Panc1 (cell line): Measurements from ENCODE around the gene SPRTN. TPM values are rescaled to one million over a fixed set of nuclear protein-coding genes. Genes with fewer than 3 reads are reported as not detected.

Experiments
- ATAC-seq: fragments of 200-7000 bp; cut with Tn5 transposase; 2 replicates; pipeline ENCODE4 v1.9.1; 2020; ENCODE audit warnings: mild to moderate bottlenecking, moderate library complexity
- BruUV-seq: library from RNA; stranded (reverse); fragments of 400-500 nt; replicated peaks from 2 replicates; lab custom pipeline; 2021; lab: Mats Ljungman, UMichigan
- CTCF ChIA-PET: fragments of 300-600 bp; sonication (Branson Sonifier 250); formaldehyde crosslinking; loops from one replicate; lab custom pipeline; 2022; ENCODE audit warnings: antibody characterized with exemption; lab: Charles Lee
- POLR2A ChIA-PET: fragments of 300-600 bp; sonication (Branson Sonifier 250); formaldehyde crosslinking; loops from one replicate; lab custom pipeline; 2022; ENCODE audit warnings: antibody characterized with exemption; lab: Charles Lee
- DNase-seq: peaks from one replicate; pipeline ENCODE4 v3.0.0-alpha.2; 2010; ENCODE audit warnings: low read depth, low spot score
- H3K27ac ChIP-seq: 2 replicates; pipeline ENCODE4 v1.5.1; 2011; ENCODE audit warnings: mild to moderate bottlenecking, low read length, inconsistent platforms
- H3K27me3 ChIP-seq: fragments of 200-500 bp; sonication (Bioruptor generic); 2 replicates; pipeline ENCODE4 v1.6.0; 2014; ENCODE audit warnings: low read length, inconsistent platforms; ENCODE audit not compliant: control insufficient read depth, insufficient read depth
- H3K36me3 ChIP-seq: fragments of 200-500 bp; sonication (Bioruptor generic); 2 replicates; pipeline ENCODE4 v1.5.1; 2014; ENCODE audit warnings: inconsistent platforms, mild to moderate bottlenecking, low read length, moderate library complexity; ENCODE audit not compliant: control insufficient read depth, insufficient read depth
- H3K4me1 ChIP-seq: 2 replicates; pipeline ENCODE4 v1.5.1; 2011; ENCODE audit warnings: inconsistent platforms, mild to moderate bottlenecking, low read length, moderate library complexity; ENCODE audit not compliant: control insufficient read depth, insufficient read depth
- H3K4me3 ChIP-seq, 2 experiments: 2 replicates each; pipeline ENCODE4 v1.5.1; 2011 to 2012; ENCODE audit warnings: low read depth in 2 of 2, low read length in 2 of 2, mild to moderate bottlenecking in 2 of 2, inconsistent platforms in 1 of 2, moderate library complexity in 1 of 2
- H3K9me3 ChIP-seq: fragments of 200-500 bp; sonication (Bioruptor generic); 2 replicates; pipeline ENCODE4 v1.5.1; 2014; ENCODE audit warnings: low read depth, mild to moderate bottlenecking, inconsistent platforms, low read length, moderate library complexity; ENCODE audit not compliant: control insufficient read depth, insufficient read depth
- CTCF ChIP-seq: fragments of 450-650 bp; IDR thresholded peaks from 2 replicates; pipeline ENCODE4 v1.5.1; 2017; ENCODE audit warnings: mild to moderate bottlenecking
- POLR2AphosphoS5 ChIP-seq: IDR thresholded peaks from 2 replicates; pipeline ENCODE4 v1.6.1; 2012; ENCODE audit warnings: mild to moderate bottlenecking, low read depth, low read length, moderate library complexity
- REST ChIP-seq, 2 experiments: IDR thresholded peaks; 2 replicates each; pipeline ENCODE4 v1.6.1; 2011 to 2012; ENCODE audit warnings: low read depth in 2 of 2, control low read depth in 1 of 2, low read length in 1 of 2, mild to moderate bottlenecking in 1 of 2, moderate library complexity in 1 of 2; ENCODE audit not compliant: insufficient read depth in 1 of 2
- SIN3A ChIP-seq: IDR thresholded peaks from 2 replicates; pipeline ENCODE4 v1.6.1; 2012; ENCODE audit warnings: low read depth, mild to moderate bottlenecking, low read length, moderate library complexity, borderline replicate concordance; ENCODE audit not compliant: insufficient read depth
- TCF7L2 ChIP-seq: IDR thresholded peaks from 2 replicates; pipeline ENCODE4 v1.6.1; 2011; ENCODE audit warnings: mild to moderate bottlenecking, low read depth, low read length, inconsistent platforms
- in situ Hi-C: cut with HindIII; loops from 2 replicates; pipeline ENCODE4 v1.10.0; 2016; ENCODE audit warnings: low sequenced_read_pairs, low pct_unique_long_range_greater_than_20kb
- intact Hi-C: fragments of 100-400 bp; cut with micrococcal nuclease; formaldehyde crosslinking; loops from one replicate; pipeline ENCODE4 v1.10.0; 2022; ENCODE audit not compliant: unreplicated experiment
- total RNA-seq: library from RNA; stranded (reverse); gene quantifications from one replicate; pipeline ENCODE4 v1.2.1, GENCODE V29; 2021; ENCODE audit not compliant: unreplicated experiment

SPRTN gene
- total RNA-seq, 1 experiment from 2014 or later: 20.0 TPM

GRCh38 chr1:231392389-231393131 is 54.5 kb downstream of the SPRTN start:
- DNase-seq (no peak), ATAC-seq (no peak)
- H3K36me3 ChIP-seq: no peaks in the 10 kb centered on the region
- H3K27me3 ChIP-seq: no peaks in the 10 kb centered on the region
- H3K4me1 ChIP-seq: peaks cover 35% of the 10 kb centered on the region
- in situ Hi-C loops: no loop called here
- H3K4me3 ChIP-seq: no peak overlapping the region
- no peak overlapping the region for H3K27ac ChIP-seq
- peak in 1 of 2 experiments; percentile 57; a peak in 1 of 4 replicates for TF ChIP-seq REST (IDR thresholded peaks at IDR 0.05; ENCODE audit: insufficient read depth in 1 of 2, low read depth in 2 of 2, low read length in 1 of 2)
- no peak for TF ChIP-seq CTCF
- TF ChIP-seq SIN3A: no peak
- TF ChIP-seq TCF7L2: no peak
- ChIA-PET CTCF (no interaction called here), POLR2A (no interaction called here)
- intact Hi-C loops: no loop called here
- no TSS peak for BruUV-seq
- H3K9me3 ChIP-seq: no peaks in the 10 kb centered on the region

GRCh38 chr1:231393668-231394067 is 55.6 kb downstream of the SPRTN start:
- TSS peak; percentile 19 for BruUV-seq
- H3K4me1 ChIP-seq: peaks cover 31% of the 10 kb centered on the region
- no peak overlapping the region for H3K4me3 ChIP-seq
- in situ Hi-C loops (no loop called here), intact Hi-C loops (no loop called here)
- no peaks in the 10 kb centered on the region for H3K9me3 ChIP-seq
- no peaks in the 10 kb centered on the region for H3K36me3 ChIP-seq
- ChIA-PET CTCF (no interaction called here), POLR2A (no interaction called here)
- ATAC-seq: no peak
- no peak for TF ChIP-seq TCF7L2
- TF ChIP-seq SIN3A: no peak
- TF ChIP-seq REST (IDR thresholded peaks at IDR 0.05; ENCODE audit: insufficient read depth in 1 of 2, low read depth in 2 of 2, low read length in 1 of 2): no peak
- TF ChIP-seq POLR2AphosphoS5: no peak
- no peak for TF ChIP-seq CTCF
- H3K27me3 ChIP-seq: no peaks in the 10 kb centered on the region
- peak overlapping the region; percentile 12; the same call in 1 of the 2 replicates for H3K27ac ChIP-seq
- no peak for DNase-seq
